Fibroblast of the aortic adventitia (primary cell): ENCODE data around the gene ATP5MC2. TPM values are rescaled to one million over a fixed set of nuclear protein-coding genes. Genes with fewer than 3 reads are reported as not detected.
A peak's percentile ranks its signal among the peaks of the same experiment; 100 is the strongest.

ENCODE experiments used
- DNase-seq: peaks from one replicate; pipeline ENCODE4 v3.0.0-alpha.2; 2010; ENCODE audit warnings: low read depth
- H3K4me3 ChIP-seq: 2 replicates; pipeline ENCODE4 v1.5.1; 2011; ENCODE audit warnings: low read depth, mild to moderate bottlenecking, control low read depth, low read length, moderate library complexity
- CTCF ChIP-seq: IDR thresholded peaks from 2 replicates; pipeline ENCODE4 v1.5.1; 2011; ENCODE audit warnings: mild to moderate bottlenecking, low read length, control low read depth, inconsistent platforms; ENCODE audit not compliant: insufficient read depth
- total RNA-seq: library from RNA; depleted of rRNA; stranded (reverse); fragments of >200 nt; gene quantifications from 2 replicates; pipeline ENCODE4 v1.2.3, GENCODE V29; 2012; ENCODE audit warnings: low replicate concordance

The ATP5MC2 gene
- total RNA-seq, 1 donor: 147 TPM

GRCh38 chr12:53625946-53626701 lies 49.8 kb downstream of the ATP5MC2 start, which contains the start of gene ATF7:
TSS of gene ATF7 (minus strand) at chr12:53626382. CDS start at chr12:53601000, 25,382 bp downstream.
- DNase-seq: peak; percentile 98
- H3K4me3 ChIP-seq: peak within 1 kb of the TSS; percentile 92
- TF ChIP-seq CTCF: no peak

- no peak for DNase-seq
- peak overlapping the region; percentile 92 for H3K4me3 ChIP-seq
- no peak for TF ChIP-seq CTCF
Observed at GRCh38 chr12:53625373-53625945, 50.4 kb downstream of the ATP5MC2 start.

- DNase-seq: peak; percentile 23
- TF ChIP-seq CTCF: no peak
- peak overlapping the region; percentile 92 for H3K4me3 ChIP-seq
Observed at GRCh38 chr12:53624956-53625355, 50.9 kb downstream of the ATP5MC2 start.

DNA sequence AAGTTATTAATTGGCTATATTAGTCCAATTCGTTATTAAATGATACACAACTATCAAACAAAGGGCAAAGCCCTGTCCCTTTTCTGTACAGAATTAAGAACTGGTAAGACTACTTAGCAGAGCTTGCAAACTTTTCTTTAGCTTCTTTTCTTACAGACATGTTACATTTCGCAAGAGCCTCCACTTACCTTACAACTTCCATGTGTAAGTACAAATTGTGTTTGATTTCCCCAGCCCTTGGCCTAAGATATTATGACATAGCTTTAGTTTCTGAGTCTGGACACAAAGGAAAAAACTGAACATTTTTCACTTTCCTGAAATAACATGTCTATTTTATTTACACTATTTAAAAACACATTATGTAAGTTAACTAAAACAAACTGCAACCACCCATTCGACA lies 51.4 kb downstream of the ATP5MC2 start:
- TF ChIP-seq CTCF: no peak
- peak overlapping the region; percentile 92 for H3K4me3 ChIP-seq
- DNase-seq: peak; percentile 50

GRCh38 chr12:53623548-53624385 lies 52.1 kb downstream of the ATP5MC2 start:
- no peak for TF ChIP-seq CTCF
- peak overlapping the region; percentile 92 for H3K4me3 ChIP-seq
- peak; percentile 77 for DNase-seq

DNA sequence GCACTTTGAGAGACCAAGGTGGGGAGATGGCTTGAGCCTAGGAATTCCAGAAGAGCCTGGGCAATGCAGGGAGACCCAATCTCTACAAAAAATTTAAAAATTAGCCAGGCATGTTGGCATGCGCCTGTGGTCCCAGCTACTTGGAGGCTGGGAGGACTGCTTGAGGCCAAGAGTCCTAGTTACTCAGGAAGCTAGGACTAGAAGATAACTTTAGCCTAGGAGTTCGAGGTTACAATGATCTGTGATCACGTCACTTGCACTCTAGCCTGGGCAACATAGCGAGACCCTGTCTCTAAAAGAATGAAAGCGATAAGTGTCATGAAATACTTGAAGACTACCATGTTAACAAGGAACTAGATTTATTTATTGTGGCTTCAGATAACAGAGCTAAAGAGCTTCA lies 53.2 kb downstream of the ATP5MC2 start:
- no peak for TF ChIP-seq CTCF
- no peak for DNase-seq
- no peak overlapping the region for H3K4me3 ChIP-seq
